Measurements from ENCODE around the gene TSHZ2. TPM values are rescaled to one million over a fixed set of nuclear protein-coding genes. Genes with fewer than 3 reads are reported as not detected.

TSHZ2 gene
- total RNA-seq, 1 experiment from 2014 or later, result 0.07 TPM

DNA sequence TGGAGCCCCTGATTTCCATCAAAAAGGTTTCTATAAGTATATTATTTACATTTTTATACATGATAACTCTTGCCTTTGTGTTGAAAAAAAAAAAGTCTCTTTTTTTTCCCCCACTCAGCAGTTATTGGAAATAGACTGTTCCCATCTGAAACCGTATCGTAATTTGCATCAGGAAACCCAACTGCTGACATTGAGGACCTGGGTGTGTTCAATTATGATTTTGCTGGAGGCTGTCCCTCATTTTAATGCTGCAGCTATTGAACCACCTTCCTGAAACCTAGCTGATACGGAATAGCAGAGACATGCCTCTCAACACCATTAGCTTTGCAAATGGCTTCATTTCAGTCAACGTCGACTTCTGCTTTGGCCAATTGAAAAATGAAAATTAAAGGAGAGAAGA is 522.6 kb downstream of the TSHZ2 start:
- ChIA-PET CTCF (no interaction called here), POLR2A (no interaction called here), RAD21 (ENCODE audit: low non-redundant PET in 1 of 2, low total read pairs in 2 of 2, uncharacterized antibody in 2 of 2, unreplicated experiment in 2 of 2) (no interaction called here)
- no peaks in the 10 kb centered on the region for H3K79me2 ChIP-seq (ENCODE audit: insufficient read depth, low read length)
- no peaks in the 10 kb centered on the region for H3K4me1 ChIP-seq (ENCODE audit: control insufficient read depth in 1 of 2, insufficient read depth in 2 of 2, low read length in 2 of 2)
- ATAC-seq (no peak), DNase-seq (ENCODE audit: low read depth, low spot score) (no peak)
- no peak overlapping the region for H3K27ac ChIP-seq (ENCODE audit: low read depth, low read length)
- H3K9ac ChIP-seq (ENCODE audit: low read length), result no peak overlapping the region
- no peaks in the 10 kb centered on the region for H3K36me3 ChIP-seq (ENCODE audit: control insufficient read depth in 1 of 2, insufficient read depth in 2 of 2, low read length in 2 of 2)
- no peaks in the 10 kb centered on the region for H3K9me2 ChIP-seq (ENCODE audit: insufficient read depth)
- no peaks in the 10 kb centered on the region for H3K27me3 ChIP-seq (ENCODE audit: insufficient read depth, low read length)
- no peak overlapping the region for H3K4me3 ChIP-seq (replicated peaks in 1 of 2; ENCODE audit: low read depth in 1 of 2, low read length in 2 of 2)
- no peaks in the 10 kb centered on the region for H3K9me3 ChIP-seq (ENCODE audit: control insufficient read depth in 1 of 2, insufficient read depth in 1 of 2, low read depth in 1 of 2, low read length in 2 of 2)
- BruUV-seq (replicated peaks), result no TSS peak
- TF ChIP-seq EGR1 (IDR thresholded peaks at IDR 0.05; ENCODE audit: low read depth), result no peak
- TF ChIP-seq FOSL1 (IDR thresholded peaks at IDR 0.05; ENCODE audit: low read depth), result no peak
- no peak for TF ChIP-seq YY1 (IDR thresholded peaks at IDR 0.05; ENCODE audit: extremely low read depth, insufficient replicate concordance, low read depth, low read length)
- no peak for TF ChIP-seq CEBPB (IDR thresholded peaks at IDR 0.05; ENCODE audit: low read depth)
- no peak for TF ChIP-seq EZH2phosphoT487 (IDR thresholded peaks at IDR 0.05; ENCODE audit: borderline replicate concordance)
- no peak for TF ChIP-seq POLR2AphosphoS5 (IDR thresholded peaks at IDR 0.05; ENCODE audit: low read depth, low read length)
- no peak for TF ChIP-seq SRF (IDR thresholded peaks at IDR 0.05; ENCODE audit: low read depth)
- TF ChIP-seq SP1 (IDR thresholded peaks at IDR 0.05; ENCODE audit: low read depth), result no peak
- TF ChIP-seq, protein P1, sequence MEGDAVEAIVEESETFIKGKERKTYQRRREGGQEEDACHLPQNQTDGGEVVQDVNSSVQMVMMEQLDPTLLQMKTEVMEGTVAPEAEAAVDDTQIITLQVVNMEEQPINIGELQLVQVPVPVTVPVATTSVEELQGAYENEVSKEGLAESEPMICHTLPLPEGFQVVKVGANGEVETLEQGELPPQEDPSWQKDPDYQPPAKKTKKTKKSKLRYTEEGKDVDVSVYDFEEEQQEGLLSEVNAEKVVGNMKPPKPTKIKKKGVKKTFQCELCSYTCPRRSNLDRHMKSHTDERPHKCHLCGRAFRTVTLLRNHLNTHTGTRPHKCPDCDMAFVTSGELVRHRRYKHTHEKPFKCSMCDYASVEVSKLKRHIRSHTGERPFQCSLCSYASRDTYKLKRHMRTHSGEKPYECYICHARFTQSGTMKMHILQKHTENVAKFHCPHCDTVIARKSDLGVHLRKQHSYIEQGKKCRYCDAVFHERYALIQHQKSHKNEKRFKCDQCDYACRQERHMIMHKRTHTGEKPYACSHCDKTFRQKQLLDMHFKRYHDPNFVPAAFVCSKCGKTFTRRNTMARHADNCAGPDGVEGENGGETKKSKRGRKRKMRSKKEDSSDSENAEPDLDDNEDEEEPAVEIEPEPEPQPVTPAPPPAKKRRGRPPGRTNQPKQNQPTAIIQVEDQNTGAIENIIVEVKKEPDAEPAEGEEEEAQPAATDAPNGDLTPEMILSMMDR (IDR thresholded peaks at IDR 0.05 in 2 of 3, conservative IDR thresholded peaks at IDR 0.05 in 1 of 3; ENCODE audit: borderline replicate concordance in 1 of 3, insufficient read depth in 1 of 3, low read depth in 2 of 3, low read length in 2 of 3), result no peak
- TF ChIP-seq, protein P2, sequence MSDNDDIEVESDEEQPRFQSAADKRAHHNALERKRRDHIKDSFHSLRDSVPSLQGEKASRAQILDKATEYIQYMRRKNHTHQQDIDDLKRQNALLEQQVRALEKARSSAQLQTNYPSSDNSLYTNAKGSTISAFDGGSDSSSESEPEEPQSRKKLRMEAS (IDR thresholded peaks at IDR 0.05), result no peak
- no peak for TF ChIP-seq ZFX (IDR thresholded peaks at IDR 0.05)
- no peak for TF ChIP-seq ELF1 (IDR thresholded peaks at IDR 0.05; ENCODE audit: borderline replicate concordance, low read depth)
- TF ChIP-seq EZH2 (IDR thresholded peaks at IDR 0.05), result no peak
- no peaks in the 10 kb centered on the region for H4K20me1 ChIP-seq (ENCODE audit: insufficient read depth)
- no peak overlapping the region for H2AFZ ChIP-seq (ENCODE audit: low read depth, low read length, poor library complexity, severe bottlenecking)
- no peak overlapping the region for H3K4me2 ChIP-seq (ENCODE audit: low read length)
- intact Hi-C loops (cut with micrococcal nuclease), result no loop called here

Data from HCT116 (cell line).